Fibroblast of the aortic adventitia (primary cell): Measurements from ENCODE around the gene PLEKHA6. TPM values are rescaled to one million over a fixed set of nuclear protein-coding genes. Genes with fewer than 3 reads are reported as not detected.
A peak's percentile ranks its signal among the peaks of the same experiment; 100 is the strongest.

ENCODE experiments used
- DNase-seq: peaks from one replicate; pipeline ENCODE4 v3.0.0-alpha.2; 2010; ENCODE audit warnings: low read depth
- H3K4me3 ChIP-seq: 2 replicates; pipeline ENCODE4 v1.5.1; 2011; ENCODE audit warnings: low read depth, mild to moderate bottlenecking, control low read depth, low read length, moderate library complexity
- total RNA-seq: library from RNA; depleted of rRNA; stranded (reverse); fragments of >200 nt; gene quantifications from 2 replicates; pipeline ENCODE4 v1.2.3, GENCODE V29; 2012; ENCODE audit warnings: low replicate concordance
- TF ChIP-seq, protein P1 (sequence below): IDR thresholded peaks from 2 replicates; pipeline ENCODE4 v1.5.1; 2011; ENCODE audit warnings: mild to moderate bottlenecking, low read length, control low read depth, inconsistent platforms; ENCODE audit not compliant: insufficient read depth

Gene PLEKHA6
- total RNA-seq, 1 donor = 3.6 TPM

DNA sequence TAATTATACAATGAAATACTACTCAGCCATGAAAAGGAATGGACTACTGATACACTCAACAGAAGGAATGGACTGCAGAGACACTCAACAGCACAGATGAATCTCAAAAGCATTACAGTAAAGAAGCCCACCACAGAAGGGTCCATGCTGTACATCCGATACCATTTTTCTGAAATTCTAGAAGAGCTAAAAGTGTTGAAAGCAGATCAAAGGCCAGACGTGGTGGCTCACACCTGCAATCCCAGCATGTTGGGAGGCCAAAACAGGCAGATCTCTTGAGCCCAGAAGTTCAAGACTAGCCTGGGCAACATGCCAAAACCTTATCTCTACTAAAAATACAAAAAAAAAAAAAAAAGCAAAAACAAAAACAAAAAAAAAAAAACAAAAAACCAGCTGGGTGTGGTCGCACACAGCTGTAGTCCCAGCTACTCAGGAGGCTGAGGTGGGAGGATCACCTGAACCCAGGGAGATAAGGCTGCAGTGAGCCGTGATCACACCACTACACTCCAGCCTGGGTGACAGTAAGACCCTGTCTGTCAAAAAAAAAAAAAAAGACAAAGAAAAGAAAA lies 36.4 kb upstream of the PLEKHA6 start:
- H3K4me3 ChIP-seq = no peak overlapping the region
- no peak for DNase-seq
- TF ChIP-seq, protein P1, sequence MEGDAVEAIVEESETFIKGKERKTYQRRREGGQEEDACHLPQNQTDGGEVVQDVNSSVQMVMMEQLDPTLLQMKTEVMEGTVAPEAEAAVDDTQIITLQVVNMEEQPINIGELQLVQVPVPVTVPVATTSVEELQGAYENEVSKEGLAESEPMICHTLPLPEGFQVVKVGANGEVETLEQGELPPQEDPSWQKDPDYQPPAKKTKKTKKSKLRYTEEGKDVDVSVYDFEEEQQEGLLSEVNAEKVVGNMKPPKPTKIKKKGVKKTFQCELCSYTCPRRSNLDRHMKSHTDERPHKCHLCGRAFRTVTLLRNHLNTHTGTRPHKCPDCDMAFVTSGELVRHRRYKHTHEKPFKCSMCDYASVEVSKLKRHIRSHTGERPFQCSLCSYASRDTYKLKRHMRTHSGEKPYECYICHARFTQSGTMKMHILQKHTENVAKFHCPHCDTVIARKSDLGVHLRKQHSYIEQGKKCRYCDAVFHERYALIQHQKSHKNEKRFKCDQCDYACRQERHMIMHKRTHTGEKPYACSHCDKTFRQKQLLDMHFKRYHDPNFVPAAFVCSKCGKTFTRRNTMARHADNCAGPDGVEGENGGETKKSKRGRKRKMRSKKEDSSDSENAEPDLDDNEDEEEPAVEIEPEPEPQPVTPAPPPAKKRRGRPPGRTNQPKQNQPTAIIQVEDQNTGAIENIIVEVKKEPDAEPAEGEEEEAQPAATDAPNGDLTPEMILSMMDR = no peak

DNA sequence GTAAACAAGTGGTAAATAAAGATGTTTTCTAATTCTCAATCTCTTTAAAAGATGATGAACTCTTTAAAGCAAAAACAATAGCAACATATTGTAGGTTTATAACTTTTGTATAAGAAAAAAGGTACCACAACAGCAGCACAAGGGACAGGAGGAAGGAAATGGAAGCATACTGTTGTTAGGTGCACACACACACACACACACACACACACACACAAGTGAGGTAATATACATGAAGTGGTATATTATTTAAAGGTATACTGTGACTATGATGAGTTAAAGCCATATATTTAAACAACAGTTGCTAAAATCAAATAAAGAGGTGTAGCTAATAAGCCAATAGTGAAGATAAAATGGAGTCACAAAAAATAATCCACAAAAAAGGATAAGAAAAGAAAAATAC lies 31.9 kb upstream of the PLEKHA6 start:
- H3K4me3 ChIP-seq = no peak overlapping the region
- no peak for DNase-seq
- TF ChIP-seq, protein P1 = no peak

DNA sequence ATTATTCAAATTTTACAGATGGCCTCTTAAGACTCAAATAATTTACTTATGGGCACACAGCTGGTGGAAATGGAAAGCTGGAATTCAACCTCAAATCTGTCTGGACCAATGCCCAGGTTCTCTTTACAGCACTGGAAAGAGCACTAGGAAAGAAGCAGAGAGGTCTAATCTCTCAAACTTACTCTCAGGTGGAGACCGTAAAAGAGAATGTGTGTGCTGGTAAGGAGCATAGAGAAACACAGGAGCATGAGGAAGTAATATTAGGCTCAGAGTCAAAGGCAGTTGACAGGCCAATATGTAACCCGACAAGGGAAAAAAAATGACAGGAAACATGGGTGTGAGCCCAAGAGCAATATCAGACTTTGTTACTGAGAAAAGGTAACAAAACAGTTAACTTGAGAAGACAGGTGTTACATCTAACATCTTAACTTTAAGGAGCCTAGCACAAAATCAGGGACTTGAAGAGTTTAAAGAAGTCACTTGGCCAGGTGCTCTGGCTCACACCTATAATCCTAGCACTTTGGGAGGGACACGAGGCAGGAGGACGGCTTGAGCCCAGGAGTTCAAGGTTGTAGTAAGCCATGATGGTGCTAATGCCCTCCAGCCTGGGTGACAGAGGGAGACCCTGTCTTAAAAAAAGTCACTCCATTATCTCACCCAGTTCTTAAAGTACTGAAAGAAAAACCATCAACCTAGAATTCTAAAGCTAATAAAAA lies 31.2 kb upstream of the PLEKHA6 start:
- peak; percentile 42 for DNase-seq
- TF ChIP-seq, protein P1 = no peak
- H3K4me3 ChIP-seq = no peak overlapping the region

DNA sequence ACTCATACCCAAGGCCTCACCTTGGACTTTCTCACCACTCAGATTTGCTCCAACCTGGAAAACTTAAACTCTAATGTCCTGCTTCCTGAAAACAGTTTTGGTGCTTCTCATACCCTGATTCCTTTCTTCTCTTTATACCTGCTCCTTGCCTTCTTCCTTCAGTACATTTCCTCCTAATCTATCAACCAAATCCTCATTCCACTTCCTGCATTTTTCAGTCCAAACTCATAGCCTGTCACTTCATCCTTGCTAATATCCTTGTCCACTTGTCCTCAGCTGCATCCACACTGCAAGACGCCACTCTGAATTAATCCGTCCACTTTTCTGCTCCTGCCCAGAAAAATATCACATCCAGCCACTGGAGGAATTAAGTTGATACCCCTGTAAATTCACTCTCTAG lies 26.0 kb upstream of the PLEKHA6 start:
- TF ChIP-seq, protein P1 = no peak
- DNase-seq = no peak
- no peak overlapping the region for H3K4me3 ChIP-seq

DNA sequence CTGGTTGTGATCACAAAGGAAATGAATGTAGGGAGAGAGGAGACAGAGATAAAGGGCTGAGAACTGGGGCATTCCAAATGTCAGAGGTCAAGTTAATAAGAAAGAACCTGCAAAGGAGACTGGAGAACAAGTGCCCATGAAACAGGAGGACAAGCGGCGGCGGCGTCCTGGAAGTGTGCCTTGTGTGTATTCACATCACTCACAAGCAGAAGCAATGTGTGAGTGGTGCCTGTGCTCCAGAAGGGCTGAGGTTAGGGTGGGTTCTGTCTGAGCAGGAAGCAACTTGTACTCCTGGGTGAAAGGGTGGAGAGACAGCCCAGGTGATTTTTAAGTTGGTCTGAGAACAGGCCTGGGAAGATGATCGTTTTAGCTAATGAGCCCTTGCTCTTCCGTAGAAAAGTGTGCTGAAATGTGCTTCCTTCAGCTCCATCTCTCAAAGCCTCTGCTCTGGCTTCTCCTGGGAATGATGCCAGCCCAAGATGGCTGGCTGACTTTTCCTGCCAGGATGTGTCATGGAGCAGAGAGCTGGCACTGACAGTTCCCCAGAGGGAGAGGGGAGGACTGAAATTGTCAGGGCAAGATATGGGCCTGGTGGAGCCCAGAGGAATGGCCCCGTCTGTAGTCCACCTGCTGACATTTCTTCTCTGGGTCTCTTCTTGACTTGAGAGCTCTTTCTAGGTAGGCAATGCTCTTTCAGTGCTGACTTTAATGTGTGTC lies 25.1 kb upstream of the PLEKHA6 start:
- no peak overlapping the region for H3K4me3 ChIP-seq
- TF ChIP-seq, protein P1 = no peak
- DNase-seq = peak; percentile 71

DNA sequence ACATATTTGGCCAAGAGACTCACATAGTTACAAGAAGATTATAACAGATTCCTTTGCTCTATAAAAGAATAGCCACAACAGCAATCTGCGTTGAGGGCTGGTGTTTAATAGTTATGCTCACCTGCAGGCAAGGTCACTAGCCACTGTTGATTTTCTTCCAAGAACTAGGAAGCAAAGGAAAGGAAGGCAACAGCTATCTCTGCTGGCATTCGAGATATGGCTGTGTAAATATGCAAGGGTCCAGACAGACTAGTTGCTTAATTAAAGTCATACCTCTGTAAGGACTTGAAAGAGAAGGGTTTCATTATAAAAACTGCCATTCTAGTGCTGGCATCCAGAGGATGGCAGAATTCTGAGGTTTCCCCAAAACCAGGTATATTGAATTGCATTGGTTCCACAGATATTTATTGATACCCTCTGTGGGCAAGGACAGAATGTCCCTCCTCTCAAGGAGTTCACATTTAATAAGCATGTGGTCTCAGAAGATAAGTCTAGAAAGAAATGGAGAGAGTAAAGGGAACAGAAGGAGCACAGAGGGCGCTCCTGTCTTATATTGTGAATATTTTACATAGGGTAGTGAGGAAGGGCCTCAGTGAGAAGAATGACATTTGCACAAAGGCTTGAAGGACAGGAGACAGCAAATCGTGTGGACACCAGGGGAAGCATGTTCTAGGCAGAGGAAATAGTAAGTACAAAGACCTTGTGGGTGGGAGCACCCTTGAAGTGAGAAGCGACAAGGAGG lies 23.6 kb upstream of the PLEKHA6 start:
- H3K4me3 ChIP-seq = no peak overlapping the region
- DNase-seq = no peak
- TF ChIP-seq, protein P1 = no peak
